Medulla oblongata (tissue), 1 donor: Measurements from ENCODE around the gene ABCA1.

ENCODE experiments used
- DNase-seq: peaks from one replicate; pipeline ENCODE4 v3.0.0-alpha.2; 2015; ENCODE audit errors: extremely low spot score

Gene ABCA1

GRCh38 chr9:104765138-104765537 lies 162.8 kb downstream of the ABCA1 start:
- no peak for DNase-seq

DNA sequence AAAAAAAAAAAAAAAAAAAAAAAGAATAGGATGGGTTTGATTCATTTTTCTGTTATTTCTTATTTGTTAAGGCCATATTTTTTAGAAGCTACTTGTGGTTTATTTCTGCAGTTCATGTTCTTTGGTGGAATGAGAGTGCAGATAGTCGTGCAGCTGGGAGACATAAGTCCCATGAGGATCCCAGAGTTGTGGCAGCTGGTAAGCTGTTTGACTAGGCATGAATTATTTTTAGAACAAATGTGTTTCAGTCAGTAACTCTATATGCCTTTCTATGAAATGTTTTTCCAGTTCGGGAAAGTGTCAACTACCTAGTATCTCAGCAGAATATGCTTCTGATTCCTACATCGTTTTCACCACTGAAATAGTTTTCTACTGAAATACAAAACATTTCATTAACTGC lies 169.0 kb downstream of the ABCA1 start:
- no peak for DNase-seq

DNA sequence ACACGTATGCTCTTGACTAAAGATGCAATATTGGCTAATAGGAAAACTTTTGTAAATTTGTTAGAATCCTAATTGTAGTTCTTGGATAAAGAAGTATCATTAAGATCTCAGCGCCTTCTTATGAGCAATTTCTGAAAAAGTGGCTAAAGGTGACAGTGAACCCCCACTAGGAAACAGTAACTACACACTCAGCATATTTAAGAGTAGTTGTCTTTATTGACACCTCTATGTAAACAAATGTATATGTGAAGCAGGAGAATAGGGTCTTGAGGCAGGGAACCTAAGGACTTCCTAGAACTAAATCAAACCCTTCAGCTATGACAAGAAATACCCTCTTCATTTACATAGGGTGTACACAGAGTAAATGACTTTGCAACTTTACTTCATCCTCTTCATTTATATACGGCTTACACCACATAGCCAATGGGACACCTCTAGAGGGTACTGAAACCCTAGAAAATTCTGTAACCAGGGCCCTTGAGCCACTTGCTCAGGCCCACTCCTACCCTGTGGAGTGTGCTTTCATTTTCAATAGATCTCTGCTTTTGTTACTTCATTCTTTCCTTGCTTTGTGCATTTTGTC lies 177.7 kb downstream of the ABCA1 start:
- no peak for DNase-seq

DNA sequence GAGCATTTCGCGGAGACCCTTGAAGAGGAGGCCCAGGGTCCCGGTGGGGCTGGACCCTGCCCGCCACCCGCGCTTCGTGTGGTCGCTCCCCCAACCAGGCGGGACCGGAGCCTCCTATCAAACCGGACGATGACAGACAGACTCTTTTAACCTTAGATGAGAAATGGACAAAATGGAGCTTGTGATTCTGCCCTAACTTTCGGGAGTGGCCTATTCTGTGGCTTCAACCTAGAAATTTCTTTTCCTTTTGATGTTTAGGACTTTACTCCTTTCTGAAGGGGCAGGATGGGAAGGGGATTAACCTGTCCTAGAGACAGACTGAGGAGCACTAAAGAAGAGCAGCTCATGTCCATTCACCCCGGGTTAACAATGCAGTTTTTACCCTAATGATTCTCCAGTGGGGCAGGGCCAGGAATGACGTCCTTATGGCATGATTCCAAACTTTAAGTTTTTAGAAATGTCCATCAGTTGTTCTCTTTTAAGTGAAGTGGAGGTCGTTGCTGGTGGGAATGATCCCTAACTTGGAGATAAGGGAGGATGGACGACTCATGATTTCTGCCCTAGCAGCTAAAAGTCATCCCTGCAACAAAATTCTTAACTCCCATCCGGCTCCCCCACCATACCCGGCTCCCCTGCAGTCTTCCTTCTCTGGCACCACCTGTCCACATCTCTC lies 179.5 kb downstream of the ABCA1 start:
- DNase-seq = peak; percentile 31

- DNase-seq = peak; percentile 88
These were observed 180.2 kb downstream of the ABCA1 start, which contains the start of gene NIPSNAP3A for GRCh38 chr9:104747565-104748358. TSS of gene NIPSNAP3A (plus strand) at chr9:104747683. CDS start at chr9:104747793, 110 bp downstream.

DNA sequence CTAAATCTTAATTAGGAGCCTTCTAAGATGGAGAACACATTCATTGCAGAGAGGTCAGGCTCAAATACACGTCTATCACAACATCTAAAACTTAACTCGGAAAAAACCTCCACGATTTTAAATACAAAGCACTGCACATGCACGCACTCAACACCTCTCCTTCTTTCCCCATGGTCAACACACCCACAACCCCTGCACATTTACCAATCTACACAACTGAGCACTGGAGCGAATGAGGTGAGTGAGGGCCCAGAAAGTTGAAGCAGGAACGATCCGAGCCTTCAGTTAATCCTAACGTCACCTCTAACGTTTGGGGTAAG lies 180.8 kb downstream of the ABCA1 start:
- DNase-seq = no peak

GRCh38 chr9:104746798-104747197 lies 181.2 kb downstream of the ABCA1 start:
- DNase-seq = no peak

GRCh38 chr9:104746285-104746684 lies 181.7 kb downstream of the ABCA1 start:
- DNase-seq = no peak

GRCh38 chr9:104745852-104746251 lies 182.1 kb downstream of the ABCA1 start:
- DNase-seq = no peak

- DNase-seq = peak; percentile 87
These were observed 184.5 kb downstream of the ABCA1 start for GRCh38 chr9:104743376-104743985.

DNA sequence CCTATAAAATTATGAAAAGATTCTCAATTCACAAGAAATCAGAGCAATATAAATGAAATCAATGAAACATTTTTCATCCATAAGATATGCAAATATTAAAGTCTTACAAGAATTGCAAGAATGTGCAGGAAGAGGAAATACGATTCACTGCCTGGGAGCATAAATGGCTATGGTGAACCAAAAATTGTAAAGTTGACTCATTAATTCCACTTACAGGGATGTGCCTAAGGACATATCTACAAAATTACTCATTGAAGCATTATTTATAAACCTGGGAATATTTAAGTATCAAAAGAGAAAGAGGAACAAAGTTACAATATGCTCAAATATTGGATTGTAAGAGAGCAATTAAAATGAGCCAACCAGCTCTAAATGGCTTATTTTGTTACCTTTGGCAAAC lies 187.3 kb downstream of the ABCA1 start:
- no peak for DNase-seq

GRCh38 chr9:104738452-104738851 lies 189.5 kb downstream of the ABCA1 start:
- DNase-seq = no peak
